ENCODE results near the gene KRTAP12-3.

DNA sequence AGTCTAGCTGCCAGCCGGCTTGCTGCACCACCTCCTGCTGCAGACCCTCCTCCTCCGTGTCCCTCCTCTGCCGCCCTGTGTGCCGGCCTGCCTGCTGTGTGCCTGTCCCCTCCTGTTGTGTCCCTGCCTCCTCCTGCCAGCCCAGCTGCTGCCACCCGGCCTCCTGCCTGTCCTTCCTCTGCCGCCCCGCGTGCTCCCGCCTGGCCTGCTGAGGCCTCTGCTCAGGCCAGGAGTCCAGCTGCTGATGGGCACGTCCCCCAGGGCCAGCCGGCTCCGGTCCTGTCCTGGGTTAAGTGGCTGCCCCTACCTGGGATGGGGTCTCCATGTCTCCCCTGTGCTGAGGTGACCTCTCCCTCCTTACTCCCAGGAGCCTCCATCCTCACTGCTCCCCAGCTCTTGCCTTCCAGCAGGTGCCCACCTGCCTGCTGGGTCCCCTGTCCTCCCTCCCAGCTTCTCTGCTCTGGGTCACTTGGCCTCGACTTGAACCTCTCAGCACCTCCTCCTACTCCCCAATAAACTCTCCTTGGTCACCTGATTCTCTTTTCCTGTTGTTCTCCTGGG is 45.0 kb upstream of the KRTAP12-3 start:
- TF ChIP-seq FOXM1 (IDR thresholded peaks at IDR 0.05; ENCODE audit: borderline replicate concordance, low read depth) (no peak), TAF1 (IDR thresholded peaks at IDR 0.05; ENCODE audit: low read depth) (no peak)

Data from Ishikawa (cell line).